GM23248 (cell line): Measurements from ENCODE around the gene PTPRT.

ENCODE experiments used
- EZH2 ChIP-seq: fragments of 200-600 bp; sonication (generic); IDR thresholded peaks from 2 replicates; pipeline ENCODE4 v1.6.1; 2018; ENCODE audit warnings: antibody characterized with exemption, mild to moderate bottlenecking; ENCODE audit not compliant: insufficient read depth, poor library complexity, severe bottlenecking
- EZH2phosphoT487 ChIP-seq: fragments of 200-600 bp; sonication (generic); IDR thresholded peaks from 2 replicates; pipeline ENCODE4 v1.6.1; 2018; ENCODE audit warnings: antibody characterized with exemption, moderate library complexity, mild to moderate bottlenecking, low read depth; ENCODE audit not compliant: insufficient read depth

DNA sequence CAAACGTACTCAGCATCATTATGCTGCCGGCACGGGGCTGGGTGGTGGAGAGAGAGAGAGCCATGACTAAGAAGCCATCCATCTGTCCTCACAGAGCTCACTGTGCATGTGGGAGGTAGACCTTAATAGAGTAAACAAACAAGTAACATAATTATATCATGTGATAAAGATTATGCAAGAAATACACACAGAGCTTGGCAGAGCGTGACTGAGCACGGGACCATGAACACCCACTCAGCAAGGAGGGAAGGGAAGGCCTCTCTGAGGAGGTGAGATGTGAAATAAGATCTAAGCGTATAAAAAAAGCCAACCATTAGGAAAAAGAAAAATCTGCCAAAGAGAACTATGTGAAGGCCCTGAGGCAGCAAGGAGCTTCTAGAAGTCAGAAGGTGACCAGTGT is 207.5 kb downstream of the PTPRT start:
- no peak for TF ChIP-seq EZH2phosphoT487
- no peak for TF ChIP-seq EZH2
